ENCODE data around the gene ZNF410. TPM values are rescaled to one million over a fixed set of nuclear protein-coding genes. Genes with fewer than 3 reads are reported as not detected.
A peak's percentile ranks its signal among the peaks of the same experiment; 100 is the strongest.

Gene ZNF410
- total RNA-seq, 6 experiments from 2014 or later: 14.9 to 20.8 (median 18.3) TPM

GRCh38 chr14:73843296-73843695, 43.4 kb upstream of the ZNF410 start:
- no peaks in the 10 kb centered on the region for H3K9me3 ChIP-seq
- no peaks in the 10 kb centered on the region for H3K27me3 ChIP-seq
- DNase-seq: no peak
- WGBS (ENCODE audit: insufficient coverage, low coverage, low lambda C conversion rate, missing lambda C conversion rate): 18% methylated on average over 2 of the region's 2 CpGs
- H3K4me1 ChIP-seq: no peaks in the 10 kb centered on the region
- H3K4me3 ChIP-seq: no peak overlapping the region
- intact Hi-C loops (cut with DNase I): no loop called here
- no peak for TF ChIP-seq POLR2A (IDR thresholded peaks at IDR 0.05)
- no peak for TF ChIP-seq CTCF (IDR thresholded peaks at IDR 0.05)
- no peak for ATAC-seq
- no peaks in the 10 kb centered on the region for H3K36me3 ChIP-seq
- no peak overlapping the region for H3K27ac ChIP-seq

- ATAC-seq (no peak), DNase-seq (no peak)
- no peaks in the 10 kb centered on the region for H3K9me3 ChIP-seq
- WGBS (ENCODE audit: insufficient coverage, low coverage, low lambda C conversion rate, missing lambda C conversion rate): 85% methylated on average over 3 of the region's 4 CpGs
- H3K27ac ChIP-seq: no peak overlapping the region
- intact Hi-C loops (cut with DNase I): no loop called here
- H3K4me3 ChIP-seq: no peak overlapping the region
- H3K27me3 ChIP-seq: no peaks in the 10 kb centered on the region
- H3K36me3 ChIP-seq: no peaks in the 10 kb centered on the region
- no peak for TF ChIP-seq POLR2A (IDR thresholded peaks at IDR 0.05)
- no peak for TF ChIP-seq CTCF (IDR thresholded peaks at IDR 0.05)
- peaks cover 0 to 5% (median 0%) of the 10 kb centered on the region in 4 donors for H3K4me1 ChIP-seq
Observed at GRCh38 chr14:73846947-73847346, 39.7 kb upstream of the ZNF410 start.

- no peaks in the 10 kb centered on the region for H3K27me3 ChIP-seq
- ATAC-seq: peak in 2 of 4 donors; percentile 1 to 4
- 22% methylated on average over 5 of the region's 6 CpGs for WGBS (ENCODE audit: insufficient coverage, low coverage, low lambda C conversion rate, missing lambda C conversion rate)
- intact Hi-C loops (cut with DNase I): no loop called here
- H3K4me1 ChIP-seq: peaks cover 0 to 12% (median 3%) of the 10 kb centered on the region in 4 donors
- H3K36me3 ChIP-seq: no peaks in the 10 kb centered on the region
- no peak for DNase-seq
- peak overlapping the region; percentile 96 to 97 (median 96) for H3K27ac ChIP-seq
- no peak for TF ChIP-seq CTCF (IDR thresholded peaks at IDR 0.05)
- no peak for TF ChIP-seq POLR2A (IDR thresholded peaks at IDR 0.05)
- H3K4me3 ChIP-seq: peak overlapping the region; percentile 54 to 70 (median 60)
- no peaks in the 10 kb centered on the region for H3K9me3 ChIP-seq
Observed at GRCh38 chr14:73851000-73851399, 35.7 kb upstream of the ZNF410 start.

GRCh38 chr14:73851567-73852382, 34.9 kb upstream of the ZNF410 start, which contains the start of gene PTGR2:
TSS of gene PTGR2 (plus strand) at chr14:73851831. CDS start at chr14:73858863, 7,032 bp downstream.
- intact Hi-C loops (cut with DNase I): no loop called here
- DNase-seq: peak; percentile 95 to 97 (median 97)
- Histone ChIP-seq H3K4me3 (peak within 1 kb of the TSS; percentile 54 to 70 (median 60)), H3K9me3 (no peaks in the 10 kb centered on the region), H3K27me3 (no peaks in the 10 kb centered on the region), H3K36me3 (no peaks in the 10 kb centered on the region), H3K4me1 (peaks cover 0 to 12% (median 3%) of the 10 kb centered on the region in 4 donors), H3K27ac (peak within 1 kb of the TSS; percentile 96 to 97 (median 96))
- ATAC-seq: peak; percentile 91 to 96 (median 92)
- WGBS (ENCODE audit: insufficient coverage, low coverage, low lambda C conversion rate, missing lambda C conversion rate): under 1% methylated on average over 39 of the region's 51 CpGs
- TF ChIP-seq POLR2A (IDR thresholded peaks at IDR 0.05) (peak; percentile 93), CTCF (IDR thresholded peaks at IDR 0.05) (peak in 1 of 4 donors; percentile 14)
